ENCODE data around the gene KIT. TPM values are rescaled to one million over a fixed set of nuclear protein-coding genes. Genes with fewer than 3 reads are reported as not detected.

Gene KIT
- total RNA-seq, 4 donors from 2014 or later: 4.1 to 62.3 (median 18.7) TPM

GRCh38 chr4:54661169-54661568 is 3.4 kb downstream of the KIT start:
- H3K4me1 ChIP-seq: peaks cover 7 to 31% (median 24%) of the 10 kb centered on the region in 4 donors
- H3K9me3 ChIP-seq: no peaks in the 10 kb centered on the region
- in situ Hi-C loops (cut with MboI; ENCODE audit: low pct_ligation_motif_present in 1 of 4, low pct_unique_long_range_greater_than_20kb in 1 of 4, low sequenced_read_pairs in 3 of 4): no loop called here
- DNase-seq: no peak
- no peak for TF ChIP-seq EP300 (IDR thresholded peaks at IDR 0.05; ENCODE audit: low read depth)
- no peak for TF ChIP-seq POLR2AphosphoS5 (IDR thresholded peaks at IDR 0.05)
- TF ChIP-seq POLR2A (IDR thresholded peaks at IDR 0.05): no peak
- no peak for TF ChIP-seq CTCF (IDR thresholded peaks at IDR 0.05)
- H3K36me3 ChIP-seq: no peaks in the 10 kb centered on the region
- H3K4me3 ChIP-seq: no peak overlapping the region
- H3K27ac ChIP-seq: no peak overlapping the region
- peaks cover 53% of the 10 kb centered on the region for H3K27me3 ChIP-seq
- intact Hi-C loops (cut with DNase I; ENCODE audit: low total_unique reads): no loop called here
- WGBS, 2 donors (ENCODE audit: low coverage in 1 of 2): 77% methylated on average over 5 of the region's 5 CpGs; no CpG with 5 or more reads in 1 of the 2 donors

GRCh38 chr4:54661686-54662085 is 3.9 kb downstream of the KIT start:
- Histone ChIP-seq H3K27ac (no peak overlapping the region), H3K27me3 (peaks cover 48% of the 10 kb centered on the region), H3K36me3 (no peaks in the 10 kb centered on the region), H3K9me3 (no peaks in the 10 kb centered on the region), H3K4me3 (no peak overlapping the region), H3K4me1 (peaks cover 7 to 31% (median 24%) of the 10 kb centered on the region in 4 donors)
- no peak for TF ChIP-seq POLR2AphosphoS5 (IDR thresholded peaks at IDR 0.05)
- TF ChIP-seq POLR2A (IDR thresholded peaks at IDR 0.05): no peak
- no peak for TF ChIP-seq EP300 (IDR thresholded peaks at IDR 0.05; ENCODE audit: low read depth)
- no peak for TF ChIP-seq CTCF (IDR thresholded peaks at IDR 0.05)
- no peak for DNase-seq
- in situ Hi-C loops (cut with MboI; ENCODE audit: low pct_ligation_motif_present in 1 of 4, low pct_unique_long_range_greater_than_20kb in 1 of 4, low sequenced_read_pairs in 3 of 4) (no loop called here), intact Hi-C loops (cut with DNase I; ENCODE audit: low total_unique reads) (no loop called here)
- WGBS, 2 donors (ENCODE audit: low coverage in 1 of 2): 67 to 80% methylated on average over 3 to 4 of the region's 4 CpGs

GRCh38 chr4:54662123-54662522 is 4.4 kb downstream of the KIT start:
- Histone ChIP-seq H3K36me3 (no peaks in the 10 kb centered on the region), H3K4me3 (no peak overlapping the region), H3K4me1 (peaks cover 7 to 29% (median 24%) of the 10 kb centered on the region in 4 donors), H3K9me3 (no peaks in the 10 kb centered on the region), H3K27me3 (peaks cover 43% of the 10 kb centered on the region), H3K27ac (no peak overlapping the region)
- WGBS, 2 donors (ENCODE audit: low coverage in 1 of 2): 61 to 86% methylated on average over 2 to 3 of the region's 3 CpGs
- intact Hi-C loops (cut with DNase I; ENCODE audit: low total_unique reads): no loop called here
- no peak for DNase-seq
- in situ Hi-C loops (cut with MboI; ENCODE audit: low pct_ligation_motif_present in 1 of 4, low pct_unique_long_range_greater_than_20kb in 1 of 4, low sequenced_read_pairs in 3 of 4): no loop called here
- no peak for TF ChIP-seq POLR2A (IDR thresholded peaks at IDR 0.05)
- no peak for TF ChIP-seq EP300 (IDR thresholded peaks at IDR 0.05; ENCODE audit: low read depth)
- no peak for TF ChIP-seq POLR2AphosphoS5 (IDR thresholded peaks at IDR 0.05)
- no peak for TF ChIP-seq CTCF (IDR thresholded peaks at IDR 0.05)

- Histone ChIP-seq H3K4me3 (no peak overlapping the region), H3K9me3 (no peaks in the 10 kb centered on the region), H3K36me3 (no peaks in the 10 kb centered on the region), H3K27ac (no peak overlapping the region), H3K4me1 (peaks cover 7 to 20% (median 15%) of the 10 kb centered on the region in 4 donors), H3K27me3 (peaks cover 34% of the 10 kb centered on the region)
- in situ Hi-C loops (cut with MboI; ENCODE audit: low pct_ligation_motif_present in 1 of 4, low pct_unique_long_range_greater_than_20kb in 1 of 4, low sequenced_read_pairs in 3 of 4) (no loop called here), intact Hi-C loops (cut with DNase I; ENCODE audit: low total_unique reads) (no loop called here)
- no peak for DNase-seq
- TF ChIP-seq EP300 (IDR thresholded peaks at IDR 0.05; ENCODE audit: low read depth) (no peak), POLR2AphosphoS5 (IDR thresholded peaks at IDR 0.05) (no peak), POLR2A (IDR thresholded peaks at IDR 0.05) (no peak), CTCF (IDR thresholded peaks at IDR 0.05) (no peak)
- WGBS, 2 donors (ENCODE audit: low coverage in 1 of 2): 62 to 66% methylated on average over 5 to 6 of the region's 6 CpGs
Observed at GRCh38 chr4:54662901-54663585, 5.3 kb downstream of the KIT start.
